Left lung (tissue), 10 donors: ENCODE results near the gene PCDHB8. TPM values are rescaled to one million over a fixed set of nuclear protein-coding genes. Genes with fewer than 3 reads are reported as not detected.
"Not testable (repeated sequence)": the region's sequence is repeated elsewhere in the genome, so short reads cannot be mapped to it uniquely, and the experiment has no call there.

Experiments
- ATAC-seq: fragments of 200-7000 bp; cut with Tn5 transposase; one replicate; pipeline ENCODE4 v1.9.1; 2020; ENCODE audit warnings: moderate library complexity
- DNase-seq, 4 donors: peaks; one replicate each; pipeline ENCODE4 v3.0.0-alpha.2; 2013 to 2020
- H3K27ac ChIP-seq, 2 donors: fragments of 200-600 bp; sonication (generic) in 1 of 2; one replicate each; pipeline versions ENCODE4 v1.5.0 to v1.8.0; 2020 to 2021
- H3K27me3 ChIP-seq, 2 donors: fragments of 200-600 bp; sonication (generic) in 1 of 2; one replicate each; pipeline versions ENCODE4 v1.5.0 to v1.8.0; 2020 to 2021
- H3K36me3 ChIP-seq, 2 donors: fragments of 200-600 bp; sonication (generic) in 1 of 2; one replicate each; pipeline versions ENCODE4 v1.5.0 to v1.8.0; 2020 to 2021
- H3K4me1 ChIP-seq, 2 donors: fragments of 200-600 bp; one replicate each; pipeline ENCODE4 v1.8.0; 2021
- H3K4me3 ChIP-seq, 2 donors: fragments of 200-600 bp; sonication (generic) in 1 of 2; one replicate each; pipeline versions ENCODE4 v1.5.0 to v1.8.0; 2020 to 2021; ENCODE audit warnings: mild to moderate bottlenecking in 1 of 2
- H3K9me3 ChIP-seq, 2 donors: fragments of 200-600 bp; sonication (generic) in 1 of 2; one replicate each; pipeline versions ENCODE4 v1.5.0 to v1.8.0; 2020 to 2021
- CTCF ChIP-seq, 2 donors: fragments of 200-600 bp; sonication (generic) in 1 of 2; IDR thresholded peaks; one replicate each; pipeline versions ENCODE4 v1.5.0 to v1.8.0; 2021; ENCODE audit warnings: antibody characterized with exemption in 2 of 2
- intact Hi-C, 2 donors: fragments of 100-400 bp; cut with DNase I; formaldehyde crosslinking; loops; one replicate each; pipeline versions ENCODE4 v1.11.2 to v1.14.2; 2022
- polyA plus RNA-seq, 6 donors: library from polyadenylated mRNA; unstranded; fragments of 120-200 nt; gene quantifications; one replicate each; pipeline ENCODE4 v1.2.1, GENCODE V29; 2013; ENCODE audit not compliant: insufficient read length in 6 of 6
- total RNA-seq, 2 donors: library from RNA; stranded (reverse); fragmentation: NEBNext Ultra II Directional; extraction: Animal tissue kit (Norgen Biotek cat#: 25700); gene quantifications; one replicate each; pipeline ENCODE4 v1.2.1, GENCODE V29; 2021
- donor health status: DM: no; HTN: yes; CAD: no.
- donor health status: DM: no; HTN: no; CAD: no.

The PCDHB8 gene
- total and polyA plus RNA-seq, 8 donors, result 0.72 to 3.7 (median 2.4) TPM

GRCh38 chr5:141215504-141215903 lies 37.9 kb downstream of the PCDHB8 start:
- intact Hi-C loops, H3K4me3 ChIP-seq, H3K4me1 ChIP-seq, DNase-seq, H3K27ac ChIP-seq, H3K36me3 ChIP-seq, ATAC-seq: not testable (repeated sequence)
- Histone ChIP-seq H3K27me3 (peaks cover 0 to 27% of the 10 kb centered on the region in 2 donors), H3K9me3 (peaks cover 0 to 68% of the 10 kb centered on the region in 2 donors)

- H3K4me3 ChIP-seq, H3K4me1 ChIP-seq, H3K27ac ChIP-seq, ATAC-seq, H3K36me3 ChIP-seq, intact Hi-C loops: not testable (repeated sequence)
- DNase-seq, result peak in 1 of 4 donors; percentile 61
- H3K9me3 ChIP-seq, result peaks cover 0 to 70% of the 10 kb centered on the region in 2 donors
- H3K27me3 ChIP-seq, result peaks cover 0 to 22% of the 10 kb centered on the region in 2 donors
Measured at GRCh38 chr5:141216035-141216434, 38.4 kb downstream of the PCDHB8 start.

- DNase-seq (peak in 1 of 4 donors; percentile 22), ATAC-seq (no peak)
- TF ChIP-seq CTCF (IDR thresholded peaks at IDR 0.05), result no peak
- Histone ChIP-seq H3K4me3 (no peak within 1 kb of the TSS), H3K36me3 (no peaks in the 10 kb centered on the region), H3K4me1 (no peaks in the 10 kb centered on the region), H3K9me3 (peaks cover 0 to 89% of the 10 kb centered on the region in 2 donors), H3K27me3 (peaks cover 0 to 6% of the 10 kb centered on the region in 2 donors), H3K27ac (no peak within 1 kb of the TSS)
- intact Hi-C loops, result no loop called here
Measured at GRCh38 chr5:141223112-141223783, 45.7 kb downstream of the PCDHB8 start, which contains the start of gene PCDHB14. PCDHB14 (plus strand) TSS chr5:141223343; CDS start chr5:141223506, 163 bp downstream.

- H3K27ac ChIP-seq, H3K4me3 ChIP-seq, H3K36me3 ChIP-seq, H3K27me3 ChIP-seq, intact Hi-C loops, ATAC-seq, H3K4me1 ChIP-seq: not testable (repeated sequence)
- H3K9me3 ChIP-seq, result peaks cover 0 to 85% of the 10 kb centered on the region in 2 donors
- peak in 1 of 4 donors; percentile 64 for DNase-seq
Measured at GRCh38 chr5:141224844-141225243, 47.3 kb downstream of the PCDHB8 start.

- H3K27me3 ChIP-seq, H3K4me3 ChIP-seq, H3K4me1 ChIP-seq, H3K36me3 ChIP-seq, H3K27ac ChIP-seq, ATAC-seq, intact Hi-C loops, DNase-seq: not testable (repeated sequence)
- H3K9me3 ChIP-seq, result peaks cover 0 to 84% of the 10 kb centered on the region in 2 donors
Measured at GRCh38 chr5:141225421-141225820, 47.8 kb downstream of the PCDHB8 start.

Other genes starting within 250 kb of the PCDHB8 start
Only the 30 nearest of the 36 such genes appear.
- gene PCDHAC2, start 211.3 kb upstream of the PCDHB8 start, total RNA-seq, result 10 to 100 TPM in 1 of 2 donors, 1 to 10 TPM in 1; 9.9 to 12.6 TPM
- 1 to 10 TPM; 2.8 to 4.5 (median 3.1) TPM for gene PCDHAC2, start 211.3 kb upstream of the PCDHB8 start, polyA plus RNA-seq
- gene PCDHB1, start 126.4 kb upstream of the PCDHB8 start, total RNA-seq, result under 1 TPM; 0.06 to 0.10 TPM
- gene PCDHB1, start 126.4 kb upstream of the PCDHB8 start, polyA plus RNA-seq, result under 1 TPM; 0.06 to 0.14 (median 0.11) TPM
- gene PCDHB2, start 83.2 kb upstream of the PCDHB8 start, total RNA-seq, result 1 to 10 TPM; 3.6 to 6.6 TPM
- gene PCDHB2, start 83.2 kb upstream of the PCDHB8 start, polyA plus RNA-seq, result 10 to 100 TPM in 1 of 6 donors, 1 to 10 TPM in 5; 5.9 to 12.5 (median 8.9) TPM
- 1 to 10 TPM; 2.0 to 3.9 TPM for gene PCDHB3, start 77.3 kb upstream of the PCDHB8 start, total RNA-seq
- gene PCDHB3, start 77.3 kb upstream of the PCDHB8 start, polyA plus RNA-seq, result 1 to 10 TPM; 2.2 to 4.1 (median 3.2) TPM
- gene PCDHB4, start 56.0 kb upstream of the PCDHB8 start, total RNA-seq, result 1 to 10 TPM; 1.9 to 4.3 TPM
- 1 to 10 TPM; 2.0 to 3.5 (median 2.5) TPM for gene PCDHB4, start 56.0 kb upstream of the PCDHB8 start, polyA plus RNA-seq
- gene PCDHB5, start 42.6 kb upstream of the PCDHB8 start, total RNA-seq, result 1 to 10 TPM; 2.5 to 7.5 TPM
- 10 to 100 TPM in 5 of 6 donors, 1 to 10 TPM in 1; 8.0 to 13.9 (median 11.3) TPM for gene PCDHB5, start 42.6 kb upstream of the PCDHB8 start, polyA plus RNA-seq
- 1 to 10 TPM in 1 of 2 donors, under 1 TPM in 1; 0.73 to 1.0 TPM for gene PCDHB6, start 27.7 kb upstream of the PCDHB8 start, total RNA-seq
- 1 to 10 TPM; 2.6 to 3.3 (median 2.8) TPM for gene PCDHB6, start 27.7 kb upstream of the PCDHB8 start, polyA plus RNA-seq
- gene PCDHB7, start 5.1 kb upstream of the PCDHB8 start, total RNA-seq, result 1 to 10 TPM; 2.4 to 3.8 TPM
- gene PCDHB7, start 5.1 kb upstream of the PCDHB8 start, polyA plus RNA-seq, result 1 to 10 TPM; 3.9 to 5.8 (median 4.8) TPM
- 1 to 10 TPM; 1.8 to 3.1 TPM for gene PCDHB16, start 4.6 kb downstream of the PCDHB8 start, total RNA-seq
- 1 to 10 TPM; 4.0 to 8.2 (median 6.9) TPM for gene PCDHB16, start 4.6 kb downstream of the PCDHB8 start, polyA plus RNA-seq
- 1 to 10 TPM; 1.3 to 1.6 TPM for gene PCDHB9, start 9.4 kb downstream of the PCDHB8 start, total RNA-seq
- gene PCDHB9, start 9.4 kb downstream of the PCDHB8 start, polyA plus RNA-seq, result 1 to 10 TPM; 3.3 to 5.1 (median 4.4) TPM
- gene PCDHB10, start 14.6 kb downstream of the PCDHB8 start, total RNA-seq, result 1 to 10 TPM; 1.5 to 2.0 TPM
- 1 to 10 TPM; 5.8 to 6.9 (median 6.2) TPM for gene PCDHB10, start 14.6 kb downstream of the PCDHB8 start, polyA plus RNA-seq
- 1 to 10 TPM; 2.6 to 3.4 TPM for gene PCDHB11, start 21.8 kb downstream of the PCDHB8 start, total RNA-seq
- gene PCDHB11, start 21.8 kb downstream of the PCDHB8 start, polyA plus RNA-seq, result 1 to 10 TPM; 2.4 to 3.8 (median 3.5) TPM
- 1 to 10 TPM; 2.3 to 2.6 TPM for gene PCDHB12, start 30.9 kb downstream of the PCDHB8 start, total RNA-seq
- 1 to 10 TPM; 4.6 to 7.6 (median 6.2) TPM for gene PCDHB12, start 30.9 kb downstream of the PCDHB8 start, polyA plus RNA-seq
- gene PCDHB13, start 36.1 kb downstream of the PCDHB8 start, total RNA-seq, result 1 to 10 TPM; 1.8 to 2.1 TPM
- gene PCDHB13, start 36.1 kb downstream of the PCDHB8 start, polyA plus RNA-seq, result 1 to 10 TPM; 5.0 to 6.9 (median 5.9) TPM
- 1 to 10 TPM; 2.6 to 3.0 TPM for gene PCDHB14, start 45.6 kb downstream of the PCDHB8 start, total RNA-seq
- gene PCDHB14, start 45.6 kb downstream of the PCDHB8 start, polyA plus RNA-seq, result 10 to 100 TPM in 3 of 6 donors, 1 to 10 TPM in 3; 8.4 to 11.1 (median 10.1) TPM
- 1 to 10 TPM; 2.8 to 5.0 TPM for gene PCDHB15, start 67.6 kb downstream of the PCDHB8 start, total RNA-seq
- gene PCDHB15, start 67.6 kb downstream of the PCDHB8 start, polyA plus RNA-seq, result 10 to 100 TPM in 3 of 6 donors, 1 to 10 TPM in 3; 8.7 to 14.4 (median 11.1) TPM
- gene SLC25A2, start 126.3 kb downstream of the PCDHB8 start, total RNA-seq, result under 1 TPM in 1 of 2 donors, not detected in 1; 0.76 TPM
- gene SLC25A2, start 126.3 kb downstream of the PCDHB8 start, polyA plus RNA-seq, result under 1 TPM in 4 of 6 donors, not detected in 2; 0.14 to 0.34 (median 0.21) TPM
- gene TAF7, start 143.0 kb downstream of the PCDHB8 start, total RNA-seq, result 10 to 100 TPM; 53.2 to 53.5 TPM
- gene TAF7, start 143.0 kb downstream of the PCDHB8 start, polyA plus RNA-seq, result 100 to 1,000 TPM; 123 to 142 (median 134) TPM
- gene PCDHGA1, start 152.7 kb downstream of the PCDHB8 start, total RNA-seq, result under 1 TPM; 0.38 to 0.42 TPM
- gene PCDHGA1, start 152.7 kb downstream of the PCDHB8 start, polyA plus RNA-seq, result 1 to 10 TPM in 1 of 6 donors, under 1 TPM in 5; 0.39 to 1.1 (median 0.81) TPM
- 1 to 10 TPM; 2.0 to 3.6 TPM for gene PCDHGA2, start 161.0 kb downstream of the PCDHB8 start, total RNA-seq
- 1 to 10 TPM; 4.6 to 7.1 (median 5.7) TPM for gene PCDHGA2, start 161.0 kb downstream of the PCDHB8 start, polyA plus RNA-seq
- 1 to 10 TPM; 1.4 to 1.8 TPM for gene PCDHGA3, start 166.0 kb downstream of the PCDHB8 start, total RNA-seq
- gene PCDHGA3, start 166.0 kb downstream of the PCDHB8 start, polyA plus RNA-seq, result 1 to 10 TPM; 1.6 to 4.4 (median 3.4) TPM
- 1 to 10 TPM; 1.7 to 2.1 TPM for gene PCDHGB1, start 172.3 kb downstream of the PCDHB8 start, total RNA-seq
- gene PCDHGB1, start 172.3 kb downstream of the PCDHB8 start, polyA plus RNA-seq, result 1 to 10 TPM; 1.4 to 2.3 (median 1.7) TPM
- gene PCDHGA4, start 177.2 kb downstream of the PCDHB8 start, total RNA-seq, result 1 to 10 TPM; 2.2 to 2.6 TPM
- 1 to 10 TPM; 2.1 to 3.4 (median 2.9) TPM for gene PCDHGA4, start 177.2 kb downstream of the PCDHB8 start, polyA plus RNA-seq
- gene PCDHGB2, start 182.2 kb downstream of the PCDHB8 start, total RNA-seq, result 1 to 10 TPM; 2.3 to 2.6 TPM
- gene PCDHGB2, start 182.2 kb downstream of the PCDHB8 start, polyA plus RNA-seq, result 1 to 10 TPM; 4.4 to 5.4 (median 4.7) TPM
- gene PCDHGA5, start 186.4 kb downstream of the PCDHB8 start, total RNA-seq, result 1 to 10 TPM; 1.3 to 2.0 TPM
- gene PCDHGA5, start 186.4 kb downstream of the PCDHB8 start, polyA plus RNA-seq, result 1 to 10 TPM; 3.2 to 5.0 (median 4.1) TPM
- 1 to 10 TPM; 1.5 to 2.4 TPM for gene PCDHGB3, start 192.5 kb downstream of the PCDHB8 start, total RNA-seq
- 1 to 10 TPM; 2.6 to 3.4 (median 2.7) TPM for gene PCDHGB3, start 192.5 kb downstream of the PCDHB8 start, polyA plus RNA-seq
- gene PCDHGA6, start 196.1 kb downstream of the PCDHB8 start, total RNA-seq, result 1 to 10 TPM; 2.9 TPM
- 1 to 10 TPM; 4.8 to 6.5 (median 5.8) TPM for gene PCDHGA6, start 196.1 kb downstream of the PCDHB8 start, polyA plus RNA-seq
- 1 to 10 TPM; 1.7 TPM for gene PCDHGA7, start 205.0 kb downstream of the PCDHB8 start, total RNA-seq
- 1 to 10 TPM; 1.8 to 2.2 (median 2.0) TPM for gene PCDHGA7, start 205.0 kb downstream of the PCDHB8 start, polyA plus RNA-seq
- gene PCDHGB4, start 209.9 kb downstream of the PCDHB8 start, total RNA-seq, result 1 to 10 TPM; 3.2 to 3.4 TPM
- gene PCDHGB4, start 209.9 kb downstream of the PCDHB8 start, polyA plus RNA-seq, result 1 to 10 TPM; 3.7 to 5.9 (median 4.3) TPM
- 1 to 10 TPM in 1 of 2 donors, under 1 TPM in 1; 0.76 to 1.1 TPM for gene PCDHGA8, start 214.8 kb downstream of the PCDHB8 start, total RNA-seq
- under 1 TPM; 0.38 to 0.99 (median 0.77) TPM for gene PCDHGA8, start 214.8 kb downstream of the PCDHB8 start, polyA plus RNA-seq